IMR-90 (cell line): ENCODE data around the gene NDUFV2. TPM values are rescaled to one million over a fixed set of nuclear protein-coding genes. Genes with fewer than 3 reads are reported as not detected.

ENCODE experiments used
- ATAC-seq: fragments of 200-7000 bp; cut with Tn5 transposase; 2 replicates; pipeline ENCODE4 v1.9.1; 2020; ENCODE audit warnings: low read depth, mild to moderate bottlenecking, moderate library complexity
- BruUV-seq: library from RNA; stranded (reverse); fragments of 400-500 nt; replicated peaks from 2 replicates; lab custom pipeline; 2021; lab: Mats Ljungman, UMichigan
- CTCF ChIA-PET: fragments of 300-600 bp; formaldehyde crosslinking; extraction: SDS; loops from one replicate; lab custom pipeline; 2021; ENCODE audit warnings: antibody characterized with exemption; lab: Yijun Ruan, JAX
- POLR2A ChIA-PET: fragments of 300-600 bp; sonication (Branson Sonifier 250); formaldehyde crosslinking; loops from one replicate; lab custom pipeline; 2022; ENCODE audit warnings: antibody characterized with exemption; ENCODE audit not compliant: unreplicated experiment; lab: Charles Lee
- DNase-seq: peaks from one replicate; pipeline ENCODE4 v3.0.0; 2013
- H2AFZ ChIP-seq: replicated peaks from 2 replicates; pipeline ENCODE3; 2013; ENCODE audit warnings: low read length, mild to moderate bottlenecking; ENCODE audit not compliant: poor library complexity
- H2AK5ac ChIP-seq: 2 replicates; pipeline ENCODE4 v1.6.1; 2013; ENCODE audit warnings: low read depth, low read length, inconsistent platforms
- H2AK9ac ChIP-seq: replicated peaks from 2 replicates; pipeline ENCODE3; 2013; ENCODE audit warnings: mild to moderate bottlenecking, low read depth, low read length, moderate library complexity; ENCODE audit not compliant: poor library complexity
- H2BK120ac ChIP-seq: 2 replicates; pipeline ENCODE4 v1.6.1; 2013; ENCODE audit warnings: low read depth, low read length, inconsistent platforms
- H2BK15ac ChIP-seq: 3 replicates; pipeline ENCODE4 v1.6.1; 2013; ENCODE audit warnings: low read depth, low read length, inconsistent platforms
- H2BK20ac ChIP-seq: 2 replicates; pipeline ENCODE4 v1.6.1; 2013; ENCODE audit warnings: low read depth, mild to moderate bottlenecking, inconsistent platforms, low read length, moderate library complexity
- H2BK5ac ChIP-seq: 2 replicates; pipeline ENCODE4 v1.6.1; 2013; ENCODE audit warnings: mild to moderate bottlenecking, low read depth, low read length, inconsistent platforms; ENCODE audit not compliant: poor library complexity, severe bottlenecking
- H3K14ac ChIP-seq: replicated peaks from 2 replicates; pipeline ENCODE4 v1.6.1; 2013; ENCODE audit warnings: low read depth, low read length, inconsistent platforms
- H3K18ac ChIP-seq: 2 replicates; pipeline ENCODE4 v1.6.1; 2013; ENCODE audit warnings: low read depth, low read length, control low read depth
- H3K23ac ChIP-seq: 2 replicates; pipeline ENCODE4 v1.6.1; 2013; ENCODE audit warnings: low read depth, low read length, inconsistent platforms
- H3K27ac ChIP-seq: 2 replicates; pipeline ENCODE4 v1.5.1; 2013; ENCODE audit warnings: mild to moderate bottlenecking, control low read depth, low read length; ENCODE audit not compliant: insufficient read depth
- H3K27me3 ChIP-seq: 2 replicates; pipeline ENCODE4 v1.6.1; 2013; ENCODE audit warnings: low read length; ENCODE audit not compliant: control insufficient read depth, insufficient read depth
- H3K36me3 ChIP-seq: 2 replicates; pipeline ENCODE4 v1.6.1; 2013; ENCODE audit warnings: low read length, mixed read lengths; ENCODE audit not compliant: control insufficient read depth, insufficient read depth
- H3K4ac ChIP-seq: 2 replicates; pipeline ENCODE4 v1.6.1; 2013; ENCODE audit warnings: low read depth, low read length, inconsistent platforms
- H3K4me1 ChIP-seq: 2 replicates; pipeline ENCODE4 v1.6.1; 2013; ENCODE audit warnings: low read length, mixed read lengths; ENCODE audit not compliant: control insufficient read depth, insufficient read depth
- H3K4me2 ChIP-seq: 2 replicates; pipeline ENCODE4 v1.6.1; 2013; ENCODE audit warnings: low read depth, mild to moderate bottlenecking, control low read depth, low read length, moderate library complexity
- H3K4me3 ChIP-seq: 2 replicates; pipeline ENCODE4 v1.5.1; 2013; ENCODE audit warnings: low read depth, mild to moderate bottlenecking, control low read depth, low read length, moderate library complexity; ENCODE audit not compliant: insufficient read depth
- H3K56ac ChIP-seq: 2 replicates; pipeline ENCODE4 v1.6.1; 2013; ENCODE audit warnings: low read length, inconsistent platforms; ENCODE audit not compliant: insufficient read depth; ENCODE audit errors: extremely low read depth
- H3K79me1 ChIP-seq, 2 experiments: 2 replicates each; pipeline ENCODE4 v1.6.1; 2013; ENCODE audit warnings: low read length in 2 of 2, inconsistent platforms in 1 of 2, low read depth in 1 of 2
- H3K9ac ChIP-seq: 2 replicates; pipeline ENCODE4 v1.6.1; 2013; ENCODE audit warnings: low read depth, low read length, control low read depth
- H3K9me1 ChIP-seq: 2 replicates; pipeline ENCODE4 v1.6.1; 2013; ENCODE audit warnings: low read length, inconsistent platforms; ENCODE audit not compliant: insufficient read depth
- H3K9me3 ChIP-seq: 2 replicates; pipeline ENCODE4 v1.6.1; 2013; ENCODE audit warnings: low read length; ENCODE audit not compliant: control insufficient read depth, insufficient read depth
- H4K20me1 ChIP-seq: 2 replicates; pipeline ENCODE4 v1.6.1; 2013; ENCODE audit warnings: low read length, inconsistent platforms; ENCODE audit not compliant: insufficient read depth
- H4K5ac ChIP-seq: 2 replicates; pipeline ENCODE4 v1.6.1; 2013; ENCODE audit warnings: mild to moderate bottlenecking, low read depth, low read length, control low read depth
- H4K8ac ChIP-seq, 2 experiments: 2 replicates each; pipeline ENCODE4 v1.6.1; 2013; ENCODE audit warnings: low read depth in 2 of 2, low read length in 2 of 2, control low read depth in 1 of 2, inconsistent platforms in 1 of 2
- H4K91ac ChIP-seq: 2 replicates; pipeline ENCODE4 v1.6.1; 2013; ENCODE audit warnings: low read depth, low read length, inconsistent platforms; ENCODE audit not compliant: insufficient read depth
- BHLHE40 ChIP-seq: fragments of 150-350 bp; IDR thresholded peaks from 2 replicates; pipeline ENCODE4 v1.6.1; 2016; ENCODE audit warnings: mild to moderate bottlenecking, low read depth, low read length
- CEBPB ChIP-seq: IDR thresholded peaks from 2 replicates; pipeline ENCODE4 v1.6.1; 2012; ENCODE audit warnings: low read depth, low read length, improper control_type of control experiment
- ELK1 ChIP-seq: fragments of 150-350 bp; IDR thresholded peaks from 2 replicates; pipeline ENCODE4 v1.6.1; 2016; ENCODE audit warnings: low read depth, mild to moderate bottlenecking, low read length, moderate library complexity, borderline replicate concordance
- FOS ChIP-seq: fragments of 150-350 bp; IDR thresholded peaks from 2 replicates; pipeline ENCODE4 v1.6.1; 2016; ENCODE audit warnings: low read depth, low read length
- MAFK ChIP-seq: IDR thresholded peaks from 2 replicates; pipeline ENCODE4 v1.6.1; 2012; ENCODE audit warnings: low read depth, low read length, improper control_type of control experiment
- MAZ ChIP-seq: IDR thresholded peaks from 2 replicates; pipeline ENCODE4 v1.6.1; 2012; ENCODE audit warnings: low read depth, mild to moderate bottlenecking, low read length, improper control_type of control experiment, moderate library complexity, borderline replicate concordance
- MXI1 ChIP-seq: IDR thresholded peaks from 2 replicates; pipeline ENCODE4 v1.6.1; 2012; ENCODE audit warnings: low read depth, mild to moderate bottlenecking, low read length, moderate library complexity, borderline replicate concordance
- NFE2L2 ChIP-seq: fragments of 150-350 bp; IDR thresholded peaks from 2 replicates; pipeline ENCODE4 v1.6.1; 2016; ENCODE audit warnings: low read depth, mild to moderate bottlenecking, low read length
- POLR2A ChIP-seq: IDR thresholded peaks from 2 replicates; pipeline ENCODE4 v1.6.1; 2012; ENCODE audit warnings: mild to moderate bottlenecking, low read depth, low read length
- RCOR1 ChIP-seq: IDR thresholded peaks from 2 replicates; pipeline ENCODE4 v1.6.1; 2012; ENCODE audit warnings: mild to moderate bottlenecking, low read length, improper control_type of control experiment; ENCODE audit not compliant: insufficient replicate concordance
- RFX5 ChIP-seq: IDR thresholded peaks from 2 replicates; pipeline ENCODE4 v1.8.0; 2012; ENCODE audit warnings: low read depth, mild to moderate bottlenecking, low read length, moderate library complexity
- SMC3 ChIP-seq: fragments of 150-350 bp; IDR thresholded peaks from 2 replicates; pipeline ENCODE4 v1.6.1; 2016; ENCODE audit warnings: low read depth, mild to moderate bottlenecking, antibody characterized with exemption, low read length, moderate library complexity
- WGBS, 2 experiments: methylation state at CpG; one replicate each; pipeline versions ENCODE4 v1.1.5 to v1.1.7; 2013; ENCODE audit warnings: missing lambda C conversion rate in 2 of 2; ENCODE audit not compliant: insufficient read length in 1 of 2; ENCODE audit errors: extremely low coverage in 2 of 2; 5-methylcytosine and 5-hydroxymethylcytosine counted together
- dilution Hi-C: fragments of 300-500 bp; cut with HindIII; formaldehyde crosslinking; loops from one replicate; pipeline ENCODE4 v1.14.3; 2018; ENCODE audit warnings: low sequenced_read_pairs; ENCODE audit not compliant: unreplicated experiment
- in situ Hi-C: fragments of 300-500 bp; cut with MboI; formaldehyde crosslinking; loops from 3 replicates; pipeline ENCODE4 v1.14.3; 2019; ENCODE audit warnings: low sequenced_read_pairs, inconsistent platforms, mixed read lengths
- intact Hi-C: fragments of 100-400 bp; cut with micrococcal nuclease; formaldehyde crosslinking; loops from 2 replicates; pipeline ENCODE4 v1.10.0; 2022
- polyA plus RNA-seq, 3 experiments: library from polyadenylated mRNA; depleted of rRNA; stranded (reverse); fragments of >200 nt; gene quantifications; 2 replicates each; pipeline ENCODE4 v1.2.3, GENCODE V29; 2012; ENCODE audit warnings: low replicate concordance in 1 of 3
- total RNA-seq: library from RNA; depleted of rRNA; stranded (reverse); fragments of >200 nt; gene quantifications from 2 replicates; pipeline ENCODE4 v1.2.3, GENCODE V29; 2012
- TF ChIP-seq, protein P1 (sequence below): conservative IDR thresholded peaks from 2 replicates; pipeline ENCODE4 v1.5.1; 2012; ENCODE audit warnings: mild to moderate bottlenecking, low read depth, low read length, improper control_type of control experiment

NDUFV2 gene
- total and polyA plus RNA-seq, 2 of the 4 experiments (the other 2 are of a cell fraction), result 106 to 126 TPM

DNA sequence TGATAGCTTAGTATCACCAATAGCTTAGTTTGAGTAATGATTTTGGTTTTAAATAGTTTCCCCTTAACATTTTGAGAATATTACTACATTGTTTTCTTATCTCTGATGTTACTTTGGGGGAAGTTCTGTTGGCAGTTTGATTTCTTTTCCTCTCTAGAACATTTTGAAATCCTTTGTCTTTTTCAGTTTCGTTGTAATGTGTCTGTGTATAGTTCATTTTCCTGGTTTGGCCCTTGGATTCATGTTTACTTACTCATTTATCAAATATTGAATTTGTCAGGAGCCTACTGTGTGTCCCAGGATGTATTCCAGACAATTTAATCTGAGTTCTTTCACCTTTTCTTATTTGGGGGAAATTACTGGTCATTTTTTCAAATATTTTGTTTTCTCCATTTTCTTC, 50.8 kb downstream of the NDUFV2 start:
- Histone ChIP-seq H3K9me3 (no peaks in the 10 kb centered on the region), H2AK5ac (no peak overlapping the region), H2BK5ac (no peak overlapping the region), H3K23ac (no peak overlapping the region), H2BK15ac (no peak overlapping the region), H4K91ac (no peak overlapping the region), H3K27me3 (no peaks in the 10 kb centered on the region), H2AK9ac (no peak overlapping the region), H2BK120ac (no peak overlapping the region), H2BK20ac (no peak overlapping the region), H3K79me1 (peaks cover 19 to 56% of the 10 kb centered on the region in 2 experiments), H3K18ac (no peak overlapping the region), H3K36me3 (peaks cover 4% of the 10 kb centered on the region; the same call in 1 of the 2 replicates), H2AFZ (no peak overlapping the region), H3K4me2 (no peak overlapping the region), H4K20me1 (peaks cover 55% of the 10 kb centered on the region; the same call in 1 of the 2 replicates), H3K56ac (no peak overlapping the region), H3K4me1 (peaks cover 2% of the 10 kb centered on the region; the same call in 1 of the 2 replicates), H3K27ac (no peak overlapping the region), H3K4ac (no peak overlapping the region), H3K4me3 (no peak overlapping the region), H4K8ac (no peak overlapping the region), H3K14ac (no peak overlapping the region), H3K9ac (no peak overlapping the region), H4K5ac (no peak overlapping the region), H3K9me1 (peaks cover 5% of the 10 kb centered on the region)
- ATAC-seq (no peak), DNase-seq (no peak)
- dilution Hi-C loops, result no loop called here
- TF ChIP-seq FOS (no peak), SMC3 (no peak), POLR2A (no peak), MAFK (no peak), BHLHE40 (no peak), MAZ (no peak), ELK1 (no peak), MXI1 (no peak), NFE2L2 (no peak), CEBPB (no peak), RFX5 (no peak), RCOR1 (no peak)
- TF ChIP-seq, protein P1, sequence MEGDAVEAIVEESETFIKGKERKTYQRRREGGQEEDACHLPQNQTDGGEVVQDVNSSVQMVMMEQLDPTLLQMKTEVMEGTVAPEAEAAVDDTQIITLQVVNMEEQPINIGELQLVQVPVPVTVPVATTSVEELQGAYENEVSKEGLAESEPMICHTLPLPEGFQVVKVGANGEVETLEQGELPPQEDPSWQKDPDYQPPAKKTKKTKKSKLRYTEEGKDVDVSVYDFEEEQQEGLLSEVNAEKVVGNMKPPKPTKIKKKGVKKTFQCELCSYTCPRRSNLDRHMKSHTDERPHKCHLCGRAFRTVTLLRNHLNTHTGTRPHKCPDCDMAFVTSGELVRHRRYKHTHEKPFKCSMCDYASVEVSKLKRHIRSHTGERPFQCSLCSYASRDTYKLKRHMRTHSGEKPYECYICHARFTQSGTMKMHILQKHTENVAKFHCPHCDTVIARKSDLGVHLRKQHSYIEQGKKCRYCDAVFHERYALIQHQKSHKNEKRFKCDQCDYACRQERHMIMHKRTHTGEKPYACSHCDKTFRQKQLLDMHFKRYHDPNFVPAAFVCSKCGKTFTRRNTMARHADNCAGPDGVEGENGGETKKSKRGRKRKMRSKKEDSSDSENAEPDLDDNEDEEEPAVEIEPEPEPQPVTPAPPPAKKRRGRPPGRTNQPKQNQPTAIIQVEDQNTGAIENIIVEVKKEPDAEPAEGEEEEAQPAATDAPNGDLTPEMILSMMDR, result no peak
- POLR2A ChIA-PET, result no interaction called here
- BruUV-seq, result no TSS peak
- in situ Hi-C loops, result loop anchor here (5.0 kb wide), 1 partner anchor 81 kb away; no protein-coding TSS in a partner anchor
- CTCF ChIA-PET, result no interaction called here
- WGBS, 2 experiments, result no CpG with 5 or more reads among the region's 1 CpG
- intact Hi-C loops, result no loop called here
